GM20431 (cell line): ENCODE results near the gene MRPL37.
"Not testable (repeated sequence)": the region's sequence is repeated elsewhere in the genome, so short reads cannot be mapped to it uniquely, and the experiment has no call there.

Experiments used
- in situ Hi-C: fragments of 300-500 bp; cut with MseI, MboI; formaldehyde crosslinking; loops from one replicate; pipeline ENCODE4 v1.15.0; 2020; ENCODE audit warnings: low sequenced_read_pairs; ENCODE audit not compliant: unreplicated experiment

MRPL37 gene

GRCh38 chr1:54199765-54200518, at the start of gene MRPL37, which contains the start of gene CYB5RL:
Gene MRPL37 (plus strand): TSS chr1:54200167. CDS start chr1:54200244, 77 bp downstream.
Gene CYB5RL (minus strand): TSS chr1:54200030. CDS start chr1:54195616, 4,414 bp downstream.
- in situ Hi-C loops, result no loop called here

GRCh38 chr1:54151013-54151412, 49.0 kb upstream of the MRPL37 start:
- in situ Hi-C loops, result no loop called here

- in situ Hi-C loops, result no loop called here
Measured at GRCh38 chr1:54152696-54153095, 47.3 kb upstream of the MRPL37 start, which contains the start of gene CDCP2. Gene CDCP2 (minus strand): TSS chr1:54153000. CDS start chr1:54152922, 78 bp downstream.

GRCh38 chr1:54153535-54154439, 46.2 kb upstream of the MRPL37 start:
- in situ Hi-C loops, result no loop called here

GRCh38 chr1:54156201-54156600, 43.8 kb upstream of the MRPL37 start:
- in situ Hi-C loops, result no loop called here

GRCh38 chr1:54156986-54157385, 43.0 kb upstream of the MRPL37 start:
- in situ Hi-C loops, result no loop called here

- in situ Hi-C loops, result no loop called here
Measured at GRCh38 chr1:54157401-54157800, 42.6 kb upstream of the MRPL37 start.

GRCh38 chr1:54158071-54158470, 41.9 kb upstream of the MRPL37 start:
- in situ Hi-C loops, result no loop called here

GRCh38 chr1:54159733-54160316, 40.1 kb upstream of the MRPL37 start:
- in situ Hi-C loops, result no loop called here

- in situ Hi-C loops, result no loop called here
Measured at GRCh38 chr1:54160351-54160750, 39.6 kb upstream of the MRPL37 start.

GRCh38 chr1:54161495-54162168, 38.3 kb upstream of the MRPL37 start:
- in situ Hi-C loops, result no loop called here

- in situ Hi-C loops, result no loop called here
Measured at GRCh38 chr1:54163051-54163450, 36.9 kb upstream of the MRPL37 start.

GRCh38 chr1:54163573-54163972, 36.4 kb upstream of the MRPL37 start:
- in situ Hi-C loops, result no loop called here

- in situ Hi-C loops, result no loop called here
Measured at GRCh38 chr1:54165146-54165545, 34.8 kb upstream of the MRPL37 start.

- in situ Hi-C loops, result not testable (repeated sequence)
Measured at GRCh38 chr1:54166357-54166756, 33.6 kb upstream of the MRPL37 start.

- in situ Hi-C loops, result no loop called here
Measured at GRCh38 chr1:54167422-54168139, 32.4 kb upstream of the MRPL37 start.

GRCh38 chr1:54168206-54168965, 31.6 kb upstream of the MRPL37 start:
- in situ Hi-C loops, result no loop called here

- in situ Hi-C loops, result no loop called here
Measured at GRCh38 chr1:54169068-54169467, 30.9 kb upstream of the MRPL37 start.

- in situ Hi-C loops, result no loop called here
Measured at GRCh38 chr1:54171016-54171415, 29.0 kb upstream of the MRPL37 start.
